Uterine smooth muscle cell (primary cell): Measurements from ENCODE around the gene C2orf69. TPM values are rescaled to one million over a fixed set of nuclear protein-coding genes. Genes with fewer than 3 reads are reported as not detected.

ENCODE experiments used
- total RNA-seq: library from RNA; depleted of rRNA; stranded (reverse); fragments of >200 nt; gene quantifications from 2 replicates; pipeline ENCODE4 v1.2.3, GENCODE V29; 2014

The C2orf69 gene
- 13.4 and 21.8 TPM in 2 replicates for total RNA-seq

GRCh38 chr2:199911052-199911876 is at the start of gene C2orf69:
C2orf69 (plus strand) TSS chr2:199911293; CDS start chr2:199911439, 146 bp downstream.

GRCh38 chr2:199955339-199956061 is 44.4 kb downstream of the C2orf69 start, which contains the start of the genes MAIP1 and TYW5:
MAIP1 (plus strand) TSS chr2:199955582; CDS start chr2:199955799, 217 bp downstream.
TYW5 (minus strand) TSS chr2:199955491; CDS start chr2:199955470, 21 bp downstream.

Other genes with a start within 250 kb of the C2orf69 start
- gene FTCDNL1, start 60.1 kb upstream of the C2orf69 start, total RNA-seq, result 1.3 and 4.1 TPM in 2 replicates
- gene TYW5, start 44.2 kb downstream of the C2orf69 start, total RNA-seq, result 8.4 and 9.9 TPM in 2 replicates
- gene MAIP1, start 44.3 kb downstream of the C2orf69 start, total RNA-seq, result 19.6 and 24.1 TPM in 2 replicates